NB4 (cell line): Measurements from ENCODE around the gene SCD5.

Experiments
- MYC ChIP-seq: IDR thresholded peaks from 2 replicates; pipeline ENCODE4 v1.6.1; 2011; ENCODE audit warnings: low read depth, low read length
- POLR2A ChIP-seq: IDR thresholded peaks from 2 replicates; pipeline ENCODE4 v1.6.1; 2011; ENCODE audit warnings: mild to moderate bottlenecking; ENCODE audit not compliant: insufficient read length; ENCODE audit errors: extremely low read depth
- TF ChIP-seq, protein P1 (sequence below): IDR thresholded peaks from one replicate; pipeline ENCODE4 v1.5.1; 2012; ENCODE audit warnings: low read depth, low read length
- TF ChIP-seq, protein P2 (sequence below): IDR thresholded peaks from 2 replicates; pipeline ENCODE4 v1.6.1; 2011; ENCODE audit warnings: low read depth, low read length

DNA sequence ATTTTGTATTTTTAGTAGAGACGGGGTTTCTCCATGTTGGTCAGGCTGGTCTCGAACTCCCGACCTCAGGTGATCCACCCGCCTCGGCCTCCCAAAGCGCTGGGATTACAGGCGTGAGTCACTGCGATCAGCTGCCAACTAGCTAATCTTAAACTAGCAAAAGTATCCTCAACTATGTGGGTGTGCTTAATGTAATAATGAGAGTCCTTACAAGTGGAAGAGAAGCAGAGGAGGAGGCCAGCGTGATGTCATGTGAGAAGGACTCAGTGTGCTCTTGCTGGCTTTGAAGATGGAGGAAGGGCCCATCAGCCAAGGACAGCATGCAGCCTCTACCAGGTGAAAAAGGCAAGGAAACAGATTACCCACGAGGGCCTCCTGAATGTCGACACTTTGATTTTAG lies 19.6 kb downstream of the SCD5 start:
- TF ChIP-seq, protein P1, sequence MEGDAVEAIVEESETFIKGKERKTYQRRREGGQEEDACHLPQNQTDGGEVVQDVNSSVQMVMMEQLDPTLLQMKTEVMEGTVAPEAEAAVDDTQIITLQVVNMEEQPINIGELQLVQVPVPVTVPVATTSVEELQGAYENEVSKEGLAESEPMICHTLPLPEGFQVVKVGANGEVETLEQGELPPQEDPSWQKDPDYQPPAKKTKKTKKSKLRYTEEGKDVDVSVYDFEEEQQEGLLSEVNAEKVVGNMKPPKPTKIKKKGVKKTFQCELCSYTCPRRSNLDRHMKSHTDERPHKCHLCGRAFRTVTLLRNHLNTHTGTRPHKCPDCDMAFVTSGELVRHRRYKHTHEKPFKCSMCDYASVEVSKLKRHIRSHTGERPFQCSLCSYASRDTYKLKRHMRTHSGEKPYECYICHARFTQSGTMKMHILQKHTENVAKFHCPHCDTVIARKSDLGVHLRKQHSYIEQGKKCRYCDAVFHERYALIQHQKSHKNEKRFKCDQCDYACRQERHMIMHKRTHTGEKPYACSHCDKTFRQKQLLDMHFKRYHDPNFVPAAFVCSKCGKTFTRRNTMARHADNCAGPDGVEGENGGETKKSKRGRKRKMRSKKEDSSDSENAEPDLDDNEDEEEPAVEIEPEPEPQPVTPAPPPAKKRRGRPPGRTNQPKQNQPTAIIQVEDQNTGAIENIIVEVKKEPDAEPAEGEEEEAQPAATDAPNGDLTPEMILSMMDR: no peak
- no peak for TF ChIP-seq POLR2A
- TF ChIP-seq, protein P2, sequence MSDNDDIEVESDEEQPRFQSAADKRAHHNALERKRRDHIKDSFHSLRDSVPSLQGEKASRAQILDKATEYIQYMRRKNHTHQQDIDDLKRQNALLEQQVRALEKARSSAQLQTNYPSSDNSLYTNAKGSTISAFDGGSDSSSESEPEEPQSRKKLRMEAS: no peak
- no peak for TF ChIP-seq MYC
